Measurements from ENCODE around the gene ZNF486. TPM values are rescaled to one million over a fixed set of nuclear protein-coding genes. Genes with fewer than 3 reads are reported as not detected.
A peak's percentile ranks its signal among the peaks of the same experiment; 100 is the strongest.
"Not testable (repeated sequence)": the region's sequence is repeated elsewhere in the genome, so short reads cannot be mapped to it uniquely, and the experiment has no call there.

The ZNF486 gene
- total and polyA plus RNA-seq, 5 donors, result 2.4 to 3.4 (median 3.1) TPM

- no peak for ATAC-seq
- Histone ChIP-seq H3K9me3 (ENCODE audit: control insufficient read depth, low read length) (no peaks in the 10 kb centered on the region), H3K4me3 (ENCODE audit: low read length) (no peak overlapping the region), H3K27ac (ENCODE audit: low read length) (no peak overlapping the region), H3K27me3 (ENCODE audit: control insufficient read depth, insufficient read depth) (no peaks in the 10 kb centered on the region), H3K4me1 (ENCODE audit: control insufficient read depth, insufficient read depth, low read length) (peaks cover 4% of the 10 kb centered on the region)
- intact Hi-C loops (cut with DNase I), result loop anchor here in 1 of 4 donors (10.0 kb wide), 1 partner anchor 110 kb away; no protein-coding TSS in a partner anchor
- DNase-seq, result no peak
- WGBS, result 100% methylated on average over 1 of the region's 1 CpG
These were observed 2.6 kb upstream of the ZNF486 start for GRCh38 chr19:20164456-20164855.

- 79% methylated on average over 7 of the region's 7 CpGs for WGBS
- no peak for ATAC-seq
- intact Hi-C loops (cut with DNase I), result loop anchor here in 1 of 4 donors (10.0 kb wide), 1 partner anchor 111 kb away; no protein-coding TSS in a partner anchor
- Histone ChIP-seq H3K27ac (ENCODE audit: low read length) (no peak overlapping the region), H3K9me3 (ENCODE audit: control insufficient read depth, low read length) (no peaks in the 10 kb centered on the region), H3K4me1 (ENCODE audit: control insufficient read depth, insufficient read depth, low read length) (peaks cover 4% of the 10 kb centered on the region), H3K27me3 (ENCODE audit: control insufficient read depth, insufficient read depth) (no peaks in the 10 kb centered on the region), H3K4me3 (ENCODE audit: low read length) (no peak overlapping the region)
- no peak for DNase-seq
These were observed 932 bp upstream of the ZNF486 start for GRCh38 chr19:20165971-20166592.

GRCh38 chr19:20167651-20168122, 673 bp downstream of the ZNF486 start:
- peaks cover 4% of the 10 kb centered on the region for H3K4me1 ChIP-seq (ENCODE audit: control insufficient read depth, insufficient read depth, low read length)
- H3K4me3 ChIP-seq (ENCODE audit: low read length), result peak overlapping the region; percentile 80
- peak in 1 of 2 donors; percentile 20 for ATAC-seq
- no peak for DNase-seq
- no peaks in the 10 kb centered on the region for H3K9me3 ChIP-seq (ENCODE audit: control insufficient read depth, low read length)
- H3K27ac ChIP-seq (ENCODE audit: low read length), result peak overlapping the region; percentile 87
- intact Hi-C loops (cut with DNase I), result loop anchor here in 1 of 4 donors (10.0 kb wide), 1 partner anchor 113 kb away; no protein-coding TSS in a partner anchor
- WGBS, result 12% methylated on average over 22 of the region's 22 CpGs
- H3K27me3 ChIP-seq (ENCODE audit: control insufficient read depth, insufficient read depth), result no peaks in the 10 kb centered on the region

GRCh38 chr19:20171285-20171684, 4.3 kb downstream of the ZNF486 start:
- peaks cover 4% of the 10 kb centered on the region for H3K4me1 ChIP-seq (ENCODE audit: control insufficient read depth, insufficient read depth, low read length)
- no peaks in the 10 kb centered on the region for H3K27me3 ChIP-seq (ENCODE audit: control insufficient read depth, insufficient read depth)
- H3K9me3 ChIP-seq (ENCODE audit: control insufficient read depth, low read length), result no peaks in the 10 kb centered on the region
- WGBS, result 84% methylated on average over 3 of the region's 3 CpGs
- intact Hi-C loops (cut with DNase I), result no loop called here
- no peak overlapping the region for H3K27ac ChIP-seq (ENCODE audit: low read length)
- ATAC-seq (no peak), DNase-seq (no peak)
- no peak overlapping the region for H3K4me3 ChIP-seq (ENCODE audit: low read length)

GRCh38 chr19:20175848-20176247, 8.8 kb downstream of the ZNF486 start:
- ATAC-seq; H3K9me3 ChIP-seq (ENCODE audit: control insufficient read depth, low read length); H3K27me3 ChIP-seq (ENCODE audit: control insufficient read depth, insufficient read depth); H3K4me1 ChIP-seq (ENCODE audit: control insufficient read depth, insufficient read depth, low read length); intact Hi-C loops (cut with DNase I); H3K27ac ChIP-seq (ENCODE audit: low read length); H3K4me3 ChIP-seq (ENCODE audit: low read length): not testable (repeated sequence)
- 97% methylated on average over 28 of the region's 28 CpGs for WGBS
- peak in 1 of 3 donors; percentile 43 for DNase-seq

GRCh38 chr19:20179956-20180355, 12.9 kb downstream of the ZNF486 start:
- intact Hi-C loops (cut with DNase I); H3K4me1 ChIP-seq (ENCODE audit: control insufficient read depth, insufficient read depth, low read length); H3K9me3 ChIP-seq (ENCODE audit: control insufficient read depth, low read length); DNase-seq; H3K27ac ChIP-seq (ENCODE audit: low read length); ATAC-seq; H3K4me3 ChIP-seq (ENCODE audit: low read length); H3K27me3 ChIP-seq (ENCODE audit: control insufficient read depth, insufficient read depth): not testable (repeated sequence)

GRCh38 chr19:20182222-20182785, 15.3 kb downstream of the ZNF486 start:
- DNase-seq (no peak), ATAC-seq (no peak)
- no peak overlapping the region for H3K4me3 ChIP-seq (ENCODE audit: low read length)
- no peaks in the 10 kb centered on the region for H3K27me3 ChIP-seq (ENCODE audit: control insufficient read depth, insufficient read depth)
- H3K9me3 ChIP-seq (ENCODE audit: control insufficient read depth, low read length), result no peaks in the 10 kb centered on the region
- H3K4me1 ChIP-seq (ENCODE audit: control insufficient read depth, insufficient read depth, low read length), result no peaks in the 10 kb centered on the region
- no peak overlapping the region for H3K27ac ChIP-seq (ENCODE audit: low read length)
- intact Hi-C loops (cut with DNase I), result no loop called here

- ATAC-seq (no peak), DNase-seq (no peak)
- no peaks in the 10 kb centered on the region for H3K27me3 ChIP-seq (ENCODE audit: control insufficient read depth, insufficient read depth)
- H3K4me1 ChIP-seq (ENCODE audit: control insufficient read depth, insufficient read depth, low read length), result no peaks in the 10 kb centered on the region
- intact Hi-C loops (cut with DNase I), result no loop called here
- no peak overlapping the region for H3K4me3 ChIP-seq (ENCODE audit: low read length)
- H3K27ac ChIP-seq (ENCODE audit: low read length), result no peak overlapping the region
- WGBS, result 64% methylated on average over 4 of the region's 4 CpGs
- no peaks in the 10 kb centered on the region for H3K9me3 ChIP-seq (ENCODE audit: control insufficient read depth, low read length)
These were observed 19.2 kb downstream of the ZNF486 start for GRCh38 chr19:20186174-20186573.

GRCh38 chr19:20197747-20198146, 30.7 kb downstream of the ZNF486 start:
- Histone ChIP-seq H3K4me3 (ENCODE audit: low read length) (no peak overlapping the region), H3K27ac (ENCODE audit: low read length) (no peak overlapping the region), H3K27me3 (ENCODE audit: control insufficient read depth, insufficient read depth) (no peaks in the 10 kb centered on the region), H3K4me1 (ENCODE audit: control insufficient read depth, insufficient read depth, low read length) (no peaks in the 10 kb centered on the region), H3K9me3 (ENCODE audit: control insufficient read depth, low read length) (peaks cover 2% of the 10 kb centered on the region)
- ATAC-seq (no peak), DNase-seq (no peak)
- 99% methylated on average over 3 of the region's 3 CpGs for WGBS
- intact Hi-C loops (cut with DNase I), result no loop called here

GRCh38 chr19:20209051-20209450, 42.0 kb downstream of the ZNF486 start:
- no peaks in the 10 kb centered on the region for H3K4me1 ChIP-seq (ENCODE audit: control insufficient read depth, insufficient read depth, low read length)
- no peak overlapping the region for H3K4me3 ChIP-seq (ENCODE audit: low read length)
- ATAC-seq (no peak), DNase-seq (no peak)
- intact Hi-C loops (cut with DNase I), result no loop called here
- H3K27ac ChIP-seq (ENCODE audit: low read length), result no peak overlapping the region
- no peaks in the 10 kb centered on the region for H3K9me3 ChIP-seq (ENCODE audit: control insufficient read depth, low read length)
- WGBS, result 63% methylated on average over 2 of the region's 2 CpGs
- no peaks in the 10 kb centered on the region for H3K27me3 ChIP-seq (ENCODE audit: control insufficient read depth, insufficient read depth)

GRCh38 chr19:20214366-20214765, 47.4 kb downstream of the ZNF486 start:
- H3K4me3 ChIP-seq (ENCODE audit: low read length); H3K4me1 ChIP-seq (ENCODE audit: control insufficient read depth, insufficient read depth, low read length); H3K9me3 ChIP-seq (ENCODE audit: control insufficient read depth, low read length); H3K27me3 ChIP-seq (ENCODE audit: control insufficient read depth, insufficient read depth); intact Hi-C loops (cut with DNase I); ATAC-seq; H3K27ac ChIP-seq (ENCODE audit: low read length): not testable (repeated sequence)
- 93% methylated on average over 25 of the region's 26 CpGs for WGBS
- DNase-seq, result peak in 1 of 3 donors; percentile 40
